Anterior cingulate cortex (tissue), 58 donors: ENCODE results near the gene SAMD5.
A peak's percentile ranks its signal among the peaks of the same experiment; 100 is the strongest.

Experiments
- DNase-seq, 58 donors: peaks; one replicate each; lab custom pipeline; 2025; lab: John Stamatoyannopoulos, UW

SAMD5 gene

GRCh38 chr6:147564556-147564955 is 56.1 kb downstream of the SAMD5 start:
- DNase-seq: no peak

DNA sequence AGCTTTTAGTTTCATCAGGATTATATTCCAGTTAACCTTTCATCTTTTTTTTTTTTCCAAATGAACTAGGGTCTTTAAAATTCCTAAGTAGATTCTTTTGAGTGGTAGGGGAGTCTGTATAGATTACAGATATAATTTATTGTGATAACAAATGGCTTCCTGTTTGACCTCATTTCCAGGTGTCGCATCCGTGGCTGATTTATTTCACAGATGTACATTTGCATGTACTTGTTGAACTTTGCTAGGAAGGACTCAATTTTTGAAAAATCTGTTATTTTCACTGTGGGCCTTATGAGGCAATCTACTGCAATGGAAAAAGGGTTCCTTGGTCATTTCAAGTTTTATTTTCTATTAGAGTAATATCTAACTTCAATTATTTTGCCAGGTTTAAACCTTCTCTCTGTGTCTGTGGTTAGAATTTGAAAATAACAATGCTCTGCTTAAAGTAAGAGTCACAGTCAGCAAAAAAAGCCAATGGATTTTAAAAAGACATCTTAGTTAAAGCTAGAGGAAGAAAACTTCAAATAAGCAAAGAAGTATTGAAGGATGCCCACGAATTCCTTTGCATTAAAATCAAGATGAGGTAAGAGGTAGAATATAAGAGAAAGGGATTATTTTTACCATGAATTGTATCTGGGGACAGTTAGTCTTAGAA is 57.9 kb downstream of the SAMD5 start:
- DNase-seq: no peak

- DNase-seq: no peak
Observed at GRCh38 chr6:147567141-147567805, 58.8 kb downstream of the SAMD5 start.

- no peak for DNase-seq
Observed at GRCh38 chr6:147569788-147570187, 61.3 kb downstream of the SAMD5 start.

- DNase-seq: no peak
Observed at GRCh38 chr6:147570681-147571080, 62.2 kb downstream of the SAMD5 start.

GRCh38 chr6:147577488-147577887 is 69.0 kb downstream of the SAMD5 start:
- DNase-seq: no peak

DNA sequence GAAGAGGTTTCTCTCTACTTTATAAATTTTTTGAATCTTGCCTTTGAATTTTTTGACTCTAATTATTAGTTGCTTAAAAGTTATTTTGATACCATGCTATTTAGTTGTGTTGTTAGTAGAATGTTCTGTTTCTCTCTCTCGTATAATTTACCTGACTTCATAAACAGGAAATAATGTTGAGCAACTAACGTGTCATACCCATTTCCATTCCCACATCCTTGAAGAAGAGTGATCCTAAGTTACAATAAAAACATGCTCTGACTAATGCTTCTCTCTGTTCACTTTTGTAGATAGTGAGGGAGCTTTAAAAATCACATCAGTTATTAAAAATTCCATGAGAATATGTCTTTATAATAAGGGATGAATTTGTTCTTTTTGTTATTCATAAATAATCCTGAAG is 69.7 kb downstream of the SAMD5 start:
- no peak for DNase-seq

DNA sequence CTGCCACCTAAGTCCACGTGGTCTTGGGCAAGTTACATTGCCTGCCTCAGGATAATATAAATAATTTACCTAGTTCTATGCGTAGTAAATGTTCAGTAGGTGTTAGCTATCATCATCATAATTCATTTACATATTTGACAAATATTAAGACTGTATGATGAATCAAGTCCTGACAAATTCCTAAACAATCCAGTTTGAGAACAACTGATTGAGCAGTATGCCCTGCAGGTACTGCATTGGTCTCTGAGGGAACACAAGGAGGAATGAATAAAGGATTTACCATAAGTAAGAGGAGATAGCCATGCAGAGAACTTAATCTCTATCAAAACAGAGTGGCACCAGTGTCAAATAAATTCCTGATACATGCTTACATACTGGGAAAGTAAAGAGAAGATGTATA is 70.4 kb downstream of the SAMD5 start:
- no peak for DNase-seq

DNA sequence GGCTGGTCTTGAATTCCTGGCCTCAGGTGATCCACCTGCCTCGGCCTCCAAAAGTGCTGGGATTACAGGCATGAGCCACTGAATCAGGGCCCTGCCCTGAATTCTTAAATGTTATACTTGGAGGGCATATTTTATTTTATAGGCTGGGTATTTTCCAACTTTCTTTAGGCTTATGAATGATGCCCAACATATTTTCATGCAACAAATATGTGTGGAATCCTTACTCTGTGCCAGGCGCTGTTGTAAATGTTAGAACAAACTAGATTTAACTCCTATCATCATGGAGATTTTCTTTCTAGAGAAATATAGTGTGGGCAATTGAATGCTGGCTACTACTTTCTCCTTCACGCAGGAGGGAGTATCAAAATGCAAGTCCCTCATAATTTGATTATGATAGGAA is 71.2 kb downstream of the SAMD5 start:
- no peak for DNase-seq

- no peak for DNase-seq
Observed at GRCh38 chr6:147582991-147583390, 74.5 kb downstream of the SAMD5 start.

- no peak for DNase-seq
Observed at GRCh38 chr6:147585256-147585655, 76.8 kb downstream of the SAMD5 start.

- DNase-seq: peak in 1 of 58 donors; percentile 2
Observed at GRCh38 chr6:147586044-147586443, 77.6 kb downstream of the SAMD5 start.

GRCh38 chr6:147587907-147588306 is 79.4 kb downstream of the SAMD5 start:
- no peak for DNase-seq

- DNase-seq: no peak
Observed at GRCh38 chr6:147588469-147588868, 80.0 kb downstream of the SAMD5 start.

DNA sequence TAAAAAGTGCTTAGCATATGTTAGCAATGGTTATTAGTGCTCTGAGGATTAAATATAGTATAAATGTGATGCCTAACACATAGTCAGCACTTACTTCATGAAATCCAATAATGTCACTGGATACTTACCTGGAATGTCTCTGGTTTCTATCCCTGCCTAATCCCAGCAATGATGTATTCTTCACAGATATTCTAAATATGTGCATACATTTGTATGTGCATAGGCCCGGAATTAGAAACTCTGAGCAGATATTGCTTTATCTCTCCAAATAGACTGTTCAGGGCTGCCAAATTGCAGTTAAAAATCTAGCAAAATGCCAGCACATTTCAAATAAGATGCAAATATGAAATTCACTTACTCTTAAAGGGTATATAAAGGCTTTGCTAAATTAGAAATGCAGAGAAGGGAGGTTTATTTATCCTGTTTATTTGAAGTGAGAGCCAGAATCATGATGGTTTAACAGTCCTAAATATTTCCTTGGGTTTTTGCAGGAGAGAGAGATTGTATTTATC is 81.3 kb downstream of the SAMD5 start:
- no peak for DNase-seq

DNA sequence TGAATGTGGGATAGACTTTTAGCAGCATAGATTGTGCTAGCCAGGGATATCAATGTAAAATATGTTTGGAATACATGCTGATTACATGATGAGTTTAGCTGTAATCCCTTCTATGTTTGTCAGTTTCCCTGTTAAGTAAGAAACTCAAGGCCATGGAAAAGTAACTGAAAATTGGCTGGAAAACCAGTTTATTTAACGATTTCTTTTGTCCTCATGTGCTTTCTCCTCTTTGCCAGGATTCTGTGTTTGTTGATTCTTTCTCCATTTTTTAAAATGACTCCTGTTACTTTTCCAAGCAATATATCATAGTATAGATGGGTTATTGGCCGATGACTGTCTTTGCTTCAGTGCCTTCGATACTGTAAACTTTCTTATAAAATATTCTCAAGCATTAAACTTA is 87.5 kb downstream of the SAMD5 start:
- no peak for DNase-seq

- DNase-seq: peak in 3 of 58 donors; percentile 1 to 4 (median 3)
Observed at GRCh38 chr6:147603392-147604081, 95.0 kb downstream of the SAMD5 start.

GRCh38 chr6:147604373-147604772 is 95.9 kb downstream of the SAMD5 start:
- no peak for DNase-seq

DNA sequence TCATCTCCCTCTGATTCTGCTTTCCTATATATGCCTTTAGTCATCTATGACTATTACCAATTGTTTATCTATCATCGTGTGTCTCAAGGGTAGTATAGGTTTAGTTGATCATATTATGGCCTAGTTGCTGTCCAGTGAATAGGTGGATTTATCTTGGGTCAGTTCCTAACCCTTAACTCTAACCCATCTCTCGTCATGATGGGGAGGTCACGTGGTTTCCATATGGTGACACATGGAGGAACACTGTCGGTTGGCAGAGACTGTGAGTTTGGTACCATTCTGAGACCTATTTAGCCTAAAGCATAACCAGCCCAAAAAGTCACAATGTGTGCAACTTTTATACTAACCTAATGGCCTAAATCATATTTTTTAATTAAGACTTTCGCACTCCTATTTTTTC is 103.5 kb downstream of the SAMD5 start:
- DNase-seq: no peak

DNA sequence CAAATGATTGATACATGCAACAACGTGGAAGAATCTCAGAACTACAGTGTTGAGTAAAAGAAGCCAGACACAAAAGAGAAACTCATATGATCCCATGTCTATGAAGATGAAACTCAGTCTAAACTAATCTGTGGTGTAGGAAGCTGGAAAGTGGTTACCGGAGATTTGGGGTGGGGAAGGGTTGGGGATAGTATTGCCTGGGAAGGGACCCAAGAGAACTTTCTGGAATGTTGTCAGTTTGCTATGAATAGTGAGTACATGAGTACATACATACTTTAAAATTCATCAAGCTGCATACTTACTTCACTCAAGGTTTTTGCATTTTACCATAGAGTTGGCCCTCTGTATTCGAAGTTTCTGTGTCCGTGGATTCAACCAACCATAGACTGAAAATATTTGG is 106.0 kb downstream of the SAMD5 start:
- DNase-seq: no peak

- no peak for DNase-seq
Observed at GRCh38 chr6:147615659-147616456, 107.4 kb downstream of the SAMD5 start.
